GM18873 (cell line): ENCODE measurements around the gene DSCAM.

Source experiments
- ATAC-seq: cut with Tn5 transposase; IDR thresholded peaks from one replicate; pipeline ENCODE4 v1.9.1; 2021; ENCODE audit warnings: mild to moderate bottlenecking, moderate library complexity, moderate number of reproducible peaks; ENCODE audit not compliant: unreplicated experiment, low FRiP score

The DSCAM gene

DNA sequence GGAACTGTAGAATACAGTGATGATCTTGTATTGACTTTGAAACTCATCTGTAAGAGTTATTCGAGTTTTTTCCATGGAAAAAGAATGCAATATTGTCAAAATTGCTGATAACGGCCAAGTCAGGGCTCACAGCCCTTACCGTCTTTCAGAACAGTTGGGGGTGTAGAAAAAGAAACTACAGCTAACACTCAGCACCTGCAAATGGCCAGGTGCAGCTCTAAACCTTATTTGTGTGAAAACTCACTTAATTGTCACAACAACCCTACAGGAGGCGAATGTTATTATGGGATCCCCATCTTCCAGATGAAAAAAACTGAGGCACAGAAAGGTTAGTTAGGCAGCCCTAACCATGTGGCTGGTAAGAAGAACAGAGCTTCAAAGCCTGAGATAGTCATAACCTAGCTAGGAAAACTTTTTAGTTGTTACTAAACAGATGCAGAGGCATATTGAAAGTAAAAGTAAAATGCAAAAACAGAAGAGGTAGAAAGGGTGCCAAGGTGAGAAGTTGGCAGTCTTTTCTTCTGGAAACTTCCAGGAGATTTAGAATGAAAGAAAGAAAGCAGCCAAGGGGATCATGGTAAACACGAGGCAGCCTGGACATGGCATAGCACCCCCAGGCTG lies 76.4 kb downstream of the DSCAM start:
- ATAC-seq = no peak

DNA sequence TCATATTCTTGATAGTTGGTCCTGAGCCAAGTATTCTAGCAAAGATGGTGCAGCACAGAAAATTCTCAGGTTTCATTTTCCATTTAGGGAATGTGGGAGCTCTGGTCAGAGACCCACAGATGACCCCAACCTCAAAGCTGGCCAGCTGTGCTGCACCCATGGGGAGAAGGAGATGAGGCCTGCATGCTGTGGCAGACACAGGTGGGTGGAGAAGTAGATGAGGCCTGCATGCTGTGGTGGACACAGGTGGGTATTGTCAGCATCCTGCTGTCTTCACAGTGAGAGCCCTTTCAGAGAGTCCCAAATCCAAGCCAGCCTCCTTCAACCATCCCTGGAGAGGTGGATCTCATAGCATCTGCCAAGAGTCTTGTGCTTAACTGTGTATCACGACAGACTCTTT lies 77.7 kb downstream of the DSCAM start:
- ATAC-seq = no peak

DNA sequence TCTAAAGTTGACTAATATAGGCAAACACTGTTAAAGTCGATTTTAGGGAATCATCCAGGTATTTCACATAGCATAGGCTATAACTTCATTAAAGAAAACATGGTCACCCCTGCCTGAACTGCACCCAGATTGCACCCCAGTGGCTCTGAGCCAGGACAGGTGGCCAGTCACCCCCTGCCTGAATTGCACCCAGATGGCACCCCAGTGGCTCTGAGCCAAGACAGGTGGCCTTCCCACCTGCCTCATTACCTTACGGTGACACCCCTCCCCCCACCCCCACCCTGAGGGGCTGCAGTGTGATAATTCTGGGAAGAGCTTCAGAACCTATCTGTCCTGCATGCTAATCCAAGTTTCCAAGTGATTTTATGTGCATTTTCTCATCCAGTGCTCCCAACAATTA lies 78.9 kb downstream of the DSCAM start:
- no peak for ATAC-seq

DNA sequence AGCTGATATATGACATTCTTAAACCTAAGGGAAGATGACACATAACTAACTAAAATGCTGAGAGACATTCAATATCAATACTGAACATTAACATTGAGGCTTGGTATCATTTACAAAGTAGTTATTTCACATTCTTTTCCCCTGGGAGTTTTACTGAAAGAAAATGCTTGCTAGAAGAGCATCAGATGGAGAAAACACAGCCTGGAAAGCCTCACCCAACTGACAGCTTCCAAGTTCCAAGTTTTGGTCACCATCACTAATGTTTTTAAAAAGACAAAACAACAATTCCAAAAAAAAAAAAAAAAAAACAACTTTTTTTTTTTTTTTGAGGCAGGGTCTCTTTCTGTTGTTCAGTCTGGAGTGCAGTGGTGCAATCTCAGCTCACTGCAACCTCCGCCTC lies 80.6 kb downstream of the DSCAM start:
- ATAC-seq = no peak

DNA sequence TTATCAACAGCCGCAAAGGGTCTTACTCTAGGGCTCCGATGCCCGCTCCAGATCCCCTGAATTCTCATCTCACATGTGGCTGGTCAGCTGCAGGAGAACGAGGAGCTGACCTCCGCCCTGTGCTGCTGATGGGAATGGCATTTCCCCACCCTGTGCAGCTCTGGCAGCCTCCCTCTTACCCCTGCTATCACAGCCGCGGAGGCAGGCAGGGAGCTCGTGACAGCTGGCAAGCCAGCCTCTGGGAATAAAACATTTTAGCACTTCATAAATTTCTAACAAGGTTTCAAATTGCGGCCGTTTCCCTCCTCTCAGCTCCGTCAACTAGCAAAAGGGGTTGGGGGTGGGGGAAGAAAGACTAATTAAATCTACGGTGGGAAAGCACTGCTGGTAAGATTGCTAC lies 81.1 kb downstream of the DSCAM start:
- ATAC-seq = no peak

DNA sequence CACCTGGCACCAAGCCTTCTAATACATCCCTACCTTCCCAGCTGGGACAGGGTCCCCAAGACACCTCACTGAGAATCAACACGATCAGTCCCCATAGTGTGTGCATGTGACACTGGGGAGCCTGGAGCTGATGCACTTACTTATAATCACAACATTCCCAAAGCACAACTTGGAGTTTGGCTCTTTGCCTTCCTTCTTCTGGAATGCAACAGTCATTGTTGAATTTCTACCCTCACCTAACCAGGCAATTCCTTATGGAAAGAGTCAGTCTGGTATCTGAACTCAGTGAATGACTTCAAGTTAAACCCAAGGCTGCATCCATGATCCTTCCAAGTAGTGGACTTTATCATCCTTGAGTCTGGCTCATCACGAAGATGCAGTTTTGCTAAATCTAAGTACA lies 86.1 kb downstream of the DSCAM start:
- ATAC-seq = no peak

DNA sequence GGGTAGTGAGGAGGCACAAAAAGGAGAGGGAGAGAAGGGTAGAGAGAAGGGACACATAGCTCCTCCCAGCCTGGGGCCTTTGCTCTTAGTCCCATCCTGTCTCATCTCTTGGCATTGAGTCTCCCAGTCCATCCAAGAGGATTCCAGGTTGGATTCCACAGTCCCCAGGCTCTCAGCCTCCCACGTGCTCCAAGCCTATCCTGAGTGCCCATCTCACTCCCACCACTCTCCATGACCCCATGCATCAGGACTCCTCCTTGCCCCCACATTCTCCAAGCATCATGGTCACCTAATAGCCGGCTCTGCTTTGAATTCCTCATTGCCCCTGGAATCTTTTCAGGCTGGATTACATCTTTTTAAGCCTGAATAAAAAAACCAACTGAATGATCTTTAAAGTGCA lies 87.9 kb downstream of the DSCAM start:
- no peak for ATAC-seq

DNA sequence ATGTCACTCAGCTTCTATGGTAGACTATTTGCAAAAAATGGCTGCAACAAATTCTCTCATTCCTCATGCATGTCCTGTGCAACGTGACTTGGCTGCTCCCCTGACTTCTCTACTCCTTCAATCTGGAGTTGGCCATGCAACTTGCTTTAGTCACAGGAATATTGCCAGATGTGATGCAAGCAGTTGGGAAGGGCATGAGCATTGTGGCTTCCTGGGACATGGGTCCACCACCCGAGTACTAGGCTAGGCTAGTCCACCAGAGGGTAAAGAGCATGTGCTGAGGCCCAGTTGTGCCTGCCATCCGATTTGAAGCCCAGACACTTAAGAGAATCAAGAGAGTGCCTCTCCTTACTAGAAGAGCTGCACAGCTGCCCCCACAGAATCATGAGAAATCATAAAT lies 89.6 kb downstream of the DSCAM start:
- ATAC-seq = no peak

DNA sequence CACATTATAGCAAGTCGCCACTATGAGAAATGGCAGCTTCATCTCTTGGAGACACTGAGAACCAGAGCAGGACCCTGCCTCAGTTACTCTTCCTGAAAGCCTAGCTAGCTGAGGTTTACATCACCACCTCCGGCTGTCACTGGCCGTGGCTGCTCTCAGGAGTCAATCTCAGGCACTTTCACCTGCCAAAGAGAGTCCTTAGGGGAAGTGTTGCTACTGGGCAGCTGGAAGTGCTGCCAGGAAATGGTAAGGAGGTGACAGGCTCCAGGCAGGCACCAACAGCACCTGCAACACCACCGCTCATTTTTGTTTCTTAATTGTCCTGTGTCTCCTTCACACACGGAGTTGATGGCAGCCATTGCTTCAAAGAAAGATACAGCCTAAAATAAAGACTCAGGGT lies 92.5 kb downstream of the DSCAM start:
- ATAC-seq = no peak

DNA sequence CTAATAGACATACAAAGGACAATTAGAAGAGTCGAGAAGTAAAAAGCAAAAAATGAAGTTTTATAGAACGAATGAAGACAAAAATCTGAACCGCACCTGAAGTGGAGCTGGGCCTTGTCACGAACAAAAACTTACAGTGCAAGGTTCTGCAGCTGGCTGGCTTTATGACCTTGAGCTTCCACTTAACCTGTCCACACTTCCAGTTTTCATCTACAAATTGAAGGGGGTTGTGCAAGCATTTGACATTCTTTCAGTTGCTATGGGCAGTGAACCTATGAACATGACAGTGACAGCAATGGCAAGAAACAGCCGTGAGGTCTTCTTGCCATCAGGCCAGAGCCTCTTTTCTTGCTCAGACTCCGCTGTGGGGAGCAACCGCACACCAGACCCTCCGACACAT lies 93.2 kb downstream of the DSCAM start:
- no peak for ATAC-seq

DNA sequence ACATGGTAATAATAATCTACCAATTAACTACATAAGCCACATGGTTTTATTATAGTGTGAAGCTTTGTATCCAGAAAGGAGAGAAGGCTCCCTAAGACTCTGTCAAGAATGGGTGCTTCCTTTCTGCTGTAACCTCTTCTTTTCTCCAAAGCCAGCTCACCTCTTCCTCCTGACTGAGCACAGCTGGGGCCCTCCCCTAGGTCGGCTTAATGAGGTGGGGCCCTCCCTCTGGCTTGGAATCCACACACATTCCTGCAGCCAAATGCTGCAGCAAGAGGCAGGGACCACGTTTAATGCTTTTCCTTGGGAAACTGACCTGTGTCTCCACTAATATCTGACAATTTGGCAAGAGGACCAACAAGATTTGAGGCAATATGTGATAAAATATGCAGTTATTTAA lies 94.8 kb downstream of the DSCAM start:
- ATAC-seq = no peak

DNA sequence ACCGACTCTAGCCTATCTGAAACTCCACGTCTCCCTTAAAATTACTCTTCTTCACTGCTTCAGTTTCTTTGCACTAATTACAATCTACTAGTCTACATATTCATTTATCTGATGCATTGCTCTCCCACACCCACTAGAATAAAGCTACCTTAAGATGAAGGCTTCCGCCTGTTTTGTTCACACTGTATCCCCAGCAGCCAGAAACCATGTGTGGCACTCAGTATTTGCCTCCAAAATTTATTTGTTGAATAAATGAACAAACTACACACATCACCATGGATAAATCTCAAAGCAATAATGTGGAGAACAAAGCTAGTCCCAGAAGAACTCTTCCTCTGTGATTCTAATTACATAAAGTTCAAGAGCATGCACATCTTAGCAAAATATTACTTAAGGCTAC lies 95.7 kb downstream of the DSCAM start:
- no peak for ATAC-seq

DNA sequence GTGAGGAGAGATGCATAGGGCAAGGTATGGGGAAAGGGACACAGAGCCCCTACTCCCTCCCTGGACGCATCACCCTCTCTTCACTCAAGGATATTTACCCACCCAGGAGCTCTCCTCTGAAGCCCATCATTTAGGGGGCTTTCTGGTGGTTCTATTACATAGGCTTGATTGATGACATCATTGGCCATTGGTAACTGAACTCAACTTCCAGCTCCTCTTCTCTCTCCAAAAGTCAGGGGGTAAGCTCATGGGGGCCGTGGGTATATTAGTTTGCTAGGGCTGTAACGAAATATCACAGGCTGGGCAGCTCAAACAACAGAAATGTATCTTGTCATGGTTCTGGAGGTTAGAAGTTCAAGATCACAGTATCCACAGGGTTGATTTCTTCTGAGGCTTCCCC lies 110.8 kb downstream of the DSCAM start:
- ATAC-seq = no peak

DNA sequence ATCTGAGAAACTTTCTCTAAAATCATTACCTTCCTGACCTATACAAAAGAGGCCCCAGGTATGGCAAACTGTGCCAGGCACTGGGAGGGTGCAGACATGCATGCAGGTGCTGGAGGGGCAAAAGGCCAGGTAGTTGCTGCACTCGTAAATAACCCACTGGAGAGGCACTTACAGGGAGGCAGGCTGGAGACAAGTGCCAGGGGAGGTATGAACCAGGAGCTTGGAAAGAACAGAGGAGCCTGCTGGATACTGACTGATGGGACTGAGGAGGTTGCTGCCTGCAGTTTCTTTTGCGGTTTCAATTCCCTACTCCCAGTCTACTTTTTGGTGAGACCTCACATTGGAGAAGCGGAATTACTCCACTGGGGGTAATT lies 113.9 kb downstream of the DSCAM start:
- ATAC-seq = no peak

DNA sequence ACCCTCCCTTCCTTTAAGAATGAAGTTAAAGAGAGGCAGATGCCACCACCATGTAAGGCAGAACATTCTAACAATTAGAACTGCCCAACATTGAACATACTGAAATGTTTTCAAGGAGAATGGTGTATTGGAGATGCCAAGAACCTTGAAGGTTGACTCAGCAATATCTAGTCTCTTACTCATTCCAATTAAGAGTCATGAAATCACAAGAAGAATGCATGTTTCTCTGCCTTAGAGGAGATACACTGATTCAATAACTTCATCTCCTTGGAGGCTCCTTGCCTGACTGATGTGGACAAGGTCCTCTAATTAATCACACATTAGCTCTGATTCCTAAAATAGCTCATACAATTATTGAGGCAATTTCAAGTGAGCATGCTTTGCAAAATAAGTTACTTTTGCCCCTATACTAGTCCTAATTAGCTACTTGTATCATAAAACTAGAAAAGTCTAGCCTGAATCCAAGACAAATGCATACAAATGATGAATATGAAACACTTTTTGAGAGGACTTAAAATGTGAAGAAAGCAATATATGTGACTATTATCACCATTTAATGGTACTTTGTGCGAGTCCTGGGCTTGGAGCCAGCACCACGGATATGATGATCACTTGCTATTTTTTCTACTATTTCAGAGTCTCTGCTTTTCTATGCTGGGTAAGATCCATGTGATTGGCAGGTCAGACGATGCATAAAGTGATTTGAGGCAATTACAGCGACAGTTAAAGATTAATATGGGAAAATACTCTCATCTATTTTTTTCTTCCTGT lies 114.5 kb downstream of the DSCAM start:
- ATAC-seq = no peak

DNA sequence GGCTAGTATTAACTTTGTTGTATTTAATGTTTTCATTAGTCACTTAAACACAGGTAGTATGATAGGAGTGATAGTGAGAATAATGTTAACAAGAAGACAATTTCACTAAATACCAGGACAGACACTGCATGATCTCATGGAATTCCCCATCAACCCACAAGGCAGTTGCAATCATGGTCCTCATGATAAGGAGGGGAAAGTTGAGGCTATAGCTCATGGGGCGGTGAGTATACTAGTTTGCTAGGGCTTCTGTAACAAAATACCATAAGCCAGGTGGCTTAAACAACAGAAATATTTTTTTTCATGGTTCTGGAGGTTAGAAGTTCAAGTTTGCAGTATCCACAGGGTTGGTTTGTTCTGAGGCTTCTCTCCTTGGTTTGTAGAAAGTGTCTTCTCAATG lies 115.8 kb downstream of the DSCAM start:
- no peak for ATAC-seq

DNA sequence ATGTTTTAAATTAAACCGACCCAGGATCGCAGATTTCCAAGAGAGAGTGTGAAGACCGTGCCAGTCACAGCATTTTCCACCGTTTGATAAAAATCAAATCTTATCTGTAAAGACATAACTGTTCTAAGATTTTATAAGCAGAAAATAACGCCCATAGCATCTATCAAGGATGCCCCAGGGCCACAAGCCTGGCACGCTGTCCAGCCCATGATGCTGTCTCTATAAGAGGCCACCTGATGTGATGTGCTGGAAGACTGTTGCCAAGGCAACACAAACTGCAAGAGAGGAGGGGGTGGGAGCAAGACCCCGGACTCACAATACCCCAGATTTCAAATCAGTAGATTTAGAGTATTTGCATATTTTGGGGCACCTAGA lies 116.5 kb downstream of the DSCAM start:
- ATAC-seq = no peak

DNA sequence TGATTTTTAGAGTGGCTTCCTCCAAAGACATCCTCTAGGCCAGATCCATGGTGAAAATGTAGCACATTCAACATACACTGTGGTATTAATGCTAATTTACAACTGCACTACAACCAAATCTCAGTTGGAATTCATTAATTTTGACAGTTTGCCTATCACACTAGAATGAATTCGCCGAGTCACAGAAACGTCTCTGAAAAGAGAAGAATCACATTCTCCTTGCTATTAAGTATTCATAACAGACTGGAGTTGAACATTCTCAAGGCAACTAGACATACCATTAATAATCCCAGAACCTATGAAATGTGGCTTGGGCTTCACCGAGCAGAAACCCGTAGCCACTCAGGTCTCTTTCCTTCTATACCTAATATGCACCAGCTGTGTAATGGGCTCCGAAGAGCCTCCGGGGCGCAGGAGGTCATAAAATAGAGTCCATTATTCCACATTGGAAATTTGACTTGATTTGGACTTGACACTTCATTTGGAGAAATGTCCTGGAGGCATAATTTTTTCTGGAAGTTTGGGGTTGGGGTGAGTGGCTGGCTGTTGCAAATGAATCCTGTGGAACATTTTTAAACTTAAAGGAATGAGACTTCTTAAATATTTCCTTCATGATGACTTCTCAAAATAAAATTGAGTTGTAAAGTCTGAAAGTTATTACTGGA lies 117.1 kb downstream of the DSCAM start:
- ATAC-seq = no peak

DNA sequence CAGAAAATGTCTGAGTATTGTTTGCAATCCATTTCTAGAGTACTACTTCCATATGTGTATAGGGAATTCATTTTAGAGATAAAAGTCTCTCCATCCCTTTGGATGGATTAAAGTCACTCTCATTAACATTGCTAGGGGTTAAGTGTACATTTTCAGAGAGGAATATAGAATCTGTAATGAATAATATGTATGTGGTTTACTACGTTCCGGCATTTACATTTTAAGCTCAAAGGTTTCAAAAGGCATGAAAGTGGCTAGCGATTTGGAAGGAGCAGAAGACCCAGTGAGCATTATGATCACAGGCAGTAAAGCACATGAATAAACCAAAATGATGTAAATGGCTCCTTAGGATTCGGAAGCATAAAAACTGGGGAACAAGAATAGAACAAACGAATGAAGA lies 123.0 kb downstream of the DSCAM start:
- ATAC-seq = no peak

DNA sequence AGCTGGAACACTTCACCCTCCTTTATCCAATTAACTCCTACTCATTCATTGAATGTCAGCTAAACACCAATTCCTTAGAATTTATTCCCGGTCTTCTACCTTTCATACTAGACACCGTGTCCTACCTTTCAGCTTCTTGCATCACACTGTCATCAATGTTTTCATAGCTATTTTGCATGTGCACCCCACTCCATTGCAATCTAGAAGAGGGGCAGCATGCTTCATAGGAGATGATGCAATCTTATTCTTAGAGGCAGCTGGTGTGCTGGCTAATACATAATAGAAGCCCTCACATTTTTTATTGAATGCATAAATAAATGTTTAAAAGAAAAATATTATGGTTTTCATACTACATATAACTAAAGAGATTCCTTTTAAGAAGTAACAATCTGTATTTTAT lies 123.6 kb downstream of the DSCAM start:
- no peak for ATAC-seq

DNA sequence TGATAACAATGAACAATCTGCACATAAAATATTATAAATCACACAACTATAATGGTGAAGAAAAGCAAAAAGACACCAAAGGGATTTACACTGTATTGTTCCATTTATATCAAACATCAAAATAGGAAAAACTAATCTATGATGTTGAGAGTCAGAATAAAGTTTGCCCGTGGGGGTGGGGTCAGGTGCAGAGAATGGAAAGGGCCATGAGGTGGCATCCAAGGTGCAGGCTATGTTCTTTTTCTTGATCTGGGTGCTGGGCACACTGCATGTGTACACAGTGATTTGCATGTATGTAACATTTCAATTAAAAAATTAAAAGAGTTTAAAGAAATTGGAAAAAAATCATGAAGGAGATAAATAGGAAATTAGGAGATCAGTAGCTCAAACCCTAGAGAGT lies 127.3 kb downstream of the DSCAM start:
- no peak for ATAC-seq

DNA sequence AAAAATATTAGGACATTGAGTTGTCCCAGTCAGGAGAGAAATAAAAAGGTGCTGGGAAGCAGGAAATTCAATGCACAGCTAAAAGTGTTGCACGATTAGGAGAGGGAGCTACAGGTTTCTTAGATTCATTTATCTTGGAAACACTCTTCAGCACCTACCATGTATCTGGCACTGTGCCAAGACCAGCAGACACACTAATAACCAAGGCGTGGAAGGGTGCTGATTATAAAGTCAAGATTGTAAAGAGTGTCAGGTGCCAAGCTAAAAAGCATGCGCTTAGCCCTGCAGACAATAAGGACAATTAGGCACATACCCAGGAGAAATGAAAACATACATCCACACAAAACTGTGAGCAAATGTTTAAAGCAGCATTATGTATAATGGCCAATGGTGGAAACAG lies 129.9 kb downstream of the DSCAM start:
- ATAC-seq = no peak
